Retinal pigment epithelial cell (primary cell): Measurements from ENCODE around the gene TC2N.

Source experiments
- DNase-seq: peaks from one replicate; pipeline ENCODE4 v3.0.0-alpha.2; 2010; ENCODE audit warnings: low read depth
- H3K4me3 ChIP-seq: 2 replicates; pipeline ENCODE4 v1.5.1; 2011; ENCODE audit warnings: mild to moderate bottlenecking, low read length, control low read depth, moderate library complexity
- CTCF ChIP-seq: conservative IDR thresholded peaks from 2 replicates; pipeline ENCODE4 v1.5.1; 2011; ENCODE audit warnings: low read depth, low read length, control low read depth, inconsistent platforms

TC2N gene

GRCh38 chr14:91889477-91890211 is 22.3 kb upstream of the TC2N start:
- peak; percentile 81 for DNase-seq
- TF ChIP-seq CTCF = peak; percentile 23
- no peak overlapping the region for H3K4me3 ChIP-seq

- DNase-seq = no peak
- H3K4me3 ChIP-seq = no peak overlapping the region
- TF ChIP-seq CTCF = no peak
Measured at GRCh38 chr14:91888641-91889476, 21.5 kb upstream of the TC2N start.

GRCh38 chr14:91886961-91887360 is 19.6 kb upstream of the TC2N start:
- DNase-seq = no peak
- no peak overlapping the region for H3K4me3 ChIP-seq
- no peak for TF ChIP-seq CTCF

GRCh38 chr14:91885839-91886238 is 18.5 kb upstream of the TC2N start:
- DNase-seq = no peak
- no peak overlapping the region for H3K4me3 ChIP-seq
- no peak for TF ChIP-seq CTCF

GRCh38 chr14:91885113-91885712 is 17.9 kb upstream of the TC2N start:
- no peak for TF ChIP-seq CTCF
- no peak overlapping the region for H3K4me3 ChIP-seq
- no peak for DNase-seq

- no peak for DNase-seq
- TF ChIP-seq CTCF = no peak
- H3K4me3 ChIP-seq = no peak overlapping the region
Measured at GRCh38 chr14:91884664-91885063, 17.3 kb upstream of the TC2N start.
